Measurements from ENCODE around the gene NUFIP2.
"Not testable (repeated sequence)": the region's sequence is repeated elsewhere in the genome, so short reads cannot be mapped to it uniquely, and the experiment has no call there.

NUFIP2 gene

DNA sequence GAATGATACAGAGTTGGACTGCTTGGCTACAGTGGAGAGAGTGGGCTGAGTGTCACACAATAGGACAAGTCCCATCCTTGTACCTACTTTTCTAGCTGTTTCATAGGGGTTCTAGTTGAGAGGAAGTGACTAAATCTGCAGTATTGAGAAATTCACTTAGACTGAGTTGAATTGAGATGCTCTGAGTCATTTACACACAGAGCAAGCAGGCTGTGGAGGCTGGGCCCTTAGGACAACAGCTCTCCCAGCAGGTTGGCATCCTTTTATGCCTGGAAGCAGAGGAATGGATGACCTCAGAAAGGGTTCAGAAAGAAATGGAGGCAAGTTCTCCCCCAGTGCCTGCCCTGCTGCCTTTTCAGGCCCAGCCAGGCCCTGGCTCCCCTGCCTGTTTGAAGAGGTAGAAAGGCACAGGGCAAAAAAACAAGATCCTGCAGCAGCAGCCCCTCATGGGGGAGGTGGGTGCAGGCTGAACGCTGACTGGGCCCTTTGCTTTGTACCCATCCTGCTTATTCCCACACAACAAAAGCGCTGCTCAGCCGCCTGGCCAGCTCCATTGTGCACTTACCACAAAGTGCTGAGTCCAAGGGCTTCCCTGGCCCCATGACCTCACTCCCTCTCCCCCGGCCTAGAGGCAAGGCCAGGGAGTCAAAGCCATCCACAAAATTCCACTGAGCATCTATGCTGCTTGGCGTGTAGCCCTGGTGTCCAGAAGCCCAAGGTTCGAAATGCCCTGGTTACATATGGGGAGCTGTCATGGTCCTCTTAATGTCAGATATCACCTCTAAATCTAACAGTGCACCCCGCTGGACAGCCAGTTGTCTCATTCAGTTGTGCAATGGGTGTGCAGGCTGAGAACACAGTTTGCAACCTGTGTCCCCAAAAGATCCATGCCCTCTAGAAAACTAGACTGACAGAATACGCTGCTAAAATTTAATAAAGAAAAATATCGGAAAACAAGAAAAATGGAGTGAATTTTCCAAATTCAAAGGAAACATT is 52.7 kb downstream of the NUFIP2 start:
- peak; percentile 96 to 98 for DNase-seq (ENCODE audit: low read depth in 2 of 2)
- no peak overlapping the region for H3K4me3 ChIP-seq (replicated peaks in 1 of 2; ENCODE audit: low read depth in 2 of 2, low read length in 2 of 2)
- TF ChIP-seq, protein P1, sequence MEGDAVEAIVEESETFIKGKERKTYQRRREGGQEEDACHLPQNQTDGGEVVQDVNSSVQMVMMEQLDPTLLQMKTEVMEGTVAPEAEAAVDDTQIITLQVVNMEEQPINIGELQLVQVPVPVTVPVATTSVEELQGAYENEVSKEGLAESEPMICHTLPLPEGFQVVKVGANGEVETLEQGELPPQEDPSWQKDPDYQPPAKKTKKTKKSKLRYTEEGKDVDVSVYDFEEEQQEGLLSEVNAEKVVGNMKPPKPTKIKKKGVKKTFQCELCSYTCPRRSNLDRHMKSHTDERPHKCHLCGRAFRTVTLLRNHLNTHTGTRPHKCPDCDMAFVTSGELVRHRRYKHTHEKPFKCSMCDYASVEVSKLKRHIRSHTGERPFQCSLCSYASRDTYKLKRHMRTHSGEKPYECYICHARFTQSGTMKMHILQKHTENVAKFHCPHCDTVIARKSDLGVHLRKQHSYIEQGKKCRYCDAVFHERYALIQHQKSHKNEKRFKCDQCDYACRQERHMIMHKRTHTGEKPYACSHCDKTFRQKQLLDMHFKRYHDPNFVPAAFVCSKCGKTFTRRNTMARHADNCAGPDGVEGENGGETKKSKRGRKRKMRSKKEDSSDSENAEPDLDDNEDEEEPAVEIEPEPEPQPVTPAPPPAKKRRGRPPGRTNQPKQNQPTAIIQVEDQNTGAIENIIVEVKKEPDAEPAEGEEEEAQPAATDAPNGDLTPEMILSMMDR (IDR thresholded peaks at IDR 0.05; ENCODE audit: low read depth, low read length) = no peak

- H3K4me3 ChIP-seq (replicated peaks in 1 of 2; ENCODE audit: low read depth in 2 of 2, low read length in 2 of 2) = no peak overlapping the region
- DNase-seq (ENCODE audit: low read depth in 2 of 2) = no peak
- TF ChIP-seq, protein P1 (IDR thresholded peaks at IDR 0.05; ENCODE audit: low read depth, low read length) = no peak
Observed at GRCh38 chr17:29240477-29240876, 53.5 kb downstream of the NUFIP2 start.

- no peak overlapping the region for H3K4me3 ChIP-seq (replicated peaks in 1 of 2; ENCODE audit: low read depth in 2 of 2, low read length in 2 of 2)
- TF ChIP-seq, protein P1 (IDR thresholded peaks at IDR 0.05; ENCODE audit: low read depth, low read length) = no peak
- DNase-seq (ENCODE audit: low read depth in 2 of 2) = peak; percentile 74
Observed at GRCh38 chr17:29238133-29238850, 55.7 kb downstream of the NUFIP2 start.

GRCh38 chr17:29237476-29238132 is 56.3 kb downstream of the NUFIP2 start:
- peak; percentile 79 to 86 for DNase-seq (ENCODE audit: low read depth in 2 of 2)
- no peak overlapping the region for H3K4me3 ChIP-seq (replicated peaks in 1 of 2; ENCODE audit: low read depth in 2 of 2, low read length in 2 of 2)
- TF ChIP-seq, protein P1 (IDR thresholded peaks at IDR 0.05; ENCODE audit: low read depth, low read length) = no peak

- H3K4me3 ChIP-seq (replicated peaks in 1 of 2; ENCODE audit: low read depth in 2 of 2, low read length in 2 of 2) = no peak overlapping the region
- no peak for DNase-seq (ENCODE audit: low read depth in 2 of 2)
- TF ChIP-seq, protein P1 (IDR thresholded peaks at IDR 0.05; ENCODE audit: low read depth, low read length) = no peak
Observed at GRCh38 chr17:29235904-29236303, 58.0 kb downstream of the NUFIP2 start.

DNA sequence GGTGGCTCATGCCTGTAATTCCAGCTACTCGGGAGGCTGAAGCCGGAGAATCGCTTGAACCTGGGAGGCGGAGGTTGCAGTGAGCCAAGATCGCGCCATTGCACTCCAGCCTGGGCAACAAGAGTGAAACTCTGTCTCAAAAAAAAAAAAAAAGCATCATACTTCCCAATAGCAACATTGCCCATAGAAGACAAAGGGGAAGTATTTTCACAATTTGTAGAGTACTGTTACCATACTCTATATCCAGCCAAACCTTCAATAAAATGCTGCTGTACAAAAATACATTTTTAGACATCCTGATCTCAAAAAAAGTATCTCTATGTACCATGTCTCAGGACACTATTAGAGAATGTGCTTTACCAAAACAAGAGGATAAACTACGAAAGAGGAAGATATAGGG is 59.0 kb downstream of the NUFIP2 start:
- not testable (repeated sequence) for H3K4me3 ChIP-seq (replicated peaks in 1 of 2; ENCODE audit: low read depth in 2 of 2, low read length in 2 of 2); DNase-seq (ENCODE audit: low read depth in 2 of 2)

Data from cardiac fibroblast (primary cell).